ENCODE results near the gene BLID.

BLID gene

DNA sequence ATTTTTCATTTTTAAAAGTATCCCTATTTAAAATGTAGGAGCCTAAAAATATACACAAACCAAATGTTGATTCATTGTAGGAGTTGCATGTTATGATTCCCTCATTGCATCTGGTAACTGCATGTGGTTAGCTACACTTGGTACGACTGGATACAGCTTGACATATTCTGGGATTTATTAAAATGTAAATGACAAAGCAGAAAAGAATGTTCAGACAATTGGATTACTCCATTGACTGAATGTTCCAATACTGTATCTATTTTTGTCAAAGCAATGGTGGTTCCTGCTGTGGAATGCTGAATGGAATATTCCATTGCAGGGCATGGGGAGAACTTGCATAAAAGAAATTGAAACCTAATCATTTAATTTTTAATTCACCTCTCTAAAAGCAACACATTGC is 30.8 kb downstream of the BLID start:
- FAIRE-seq, result no peak
- DNase-seq (ENCODE audit: low spot score), result peak; percentile 18

DNA sequence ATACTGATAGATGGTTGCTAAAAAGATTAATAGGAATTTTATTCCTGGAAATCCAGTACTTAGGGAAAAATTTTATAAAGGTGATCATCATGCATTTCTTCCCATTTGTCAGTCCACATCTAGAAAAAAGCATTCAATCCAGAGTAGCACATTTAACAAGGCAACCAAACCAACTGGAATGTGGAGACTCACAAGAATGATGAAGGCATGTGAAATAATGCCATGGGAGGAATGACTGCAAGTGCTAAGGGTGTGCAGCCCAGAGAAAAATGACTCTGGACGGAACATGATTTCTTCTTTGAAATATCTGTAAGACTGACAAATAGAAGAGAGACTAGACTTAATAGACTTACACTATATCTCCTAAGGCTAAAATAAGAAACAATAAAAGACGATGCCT is 33.8 kb downstream of the BLID start:
- DNase-seq (ENCODE audit: low spot score) (no peak), FAIRE-seq (no peak)

- DNase-seq (ENCODE audit: low spot score) (no peak), FAIRE-seq (no peak)
These were observed 34.9 kb downstream of the BLID start for GRCh38 chr11:122081073-122081472.

DNA sequence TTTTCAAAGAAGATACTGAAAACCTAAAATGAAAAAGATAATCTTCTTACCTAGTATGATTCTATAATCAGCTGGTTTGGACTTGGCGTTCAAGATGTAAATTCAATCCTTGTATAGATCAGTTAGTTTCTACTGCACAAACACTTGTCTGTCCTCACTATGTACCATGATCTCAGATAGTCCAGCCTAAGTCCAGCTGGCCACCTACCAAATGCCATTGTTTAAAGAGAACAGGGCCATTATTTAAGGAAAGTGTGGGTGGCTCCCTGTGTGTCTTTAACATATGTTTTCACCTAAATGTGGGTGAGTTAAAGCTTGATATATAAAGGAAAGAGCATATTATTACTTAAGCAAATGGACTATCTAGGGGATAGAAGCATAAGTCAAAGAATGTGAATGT is 38.6 kb downstream of the BLID start:
- DNase-seq (ENCODE audit: low spot score), result no peak
- no peak for FAIRE-seq

DNA sequence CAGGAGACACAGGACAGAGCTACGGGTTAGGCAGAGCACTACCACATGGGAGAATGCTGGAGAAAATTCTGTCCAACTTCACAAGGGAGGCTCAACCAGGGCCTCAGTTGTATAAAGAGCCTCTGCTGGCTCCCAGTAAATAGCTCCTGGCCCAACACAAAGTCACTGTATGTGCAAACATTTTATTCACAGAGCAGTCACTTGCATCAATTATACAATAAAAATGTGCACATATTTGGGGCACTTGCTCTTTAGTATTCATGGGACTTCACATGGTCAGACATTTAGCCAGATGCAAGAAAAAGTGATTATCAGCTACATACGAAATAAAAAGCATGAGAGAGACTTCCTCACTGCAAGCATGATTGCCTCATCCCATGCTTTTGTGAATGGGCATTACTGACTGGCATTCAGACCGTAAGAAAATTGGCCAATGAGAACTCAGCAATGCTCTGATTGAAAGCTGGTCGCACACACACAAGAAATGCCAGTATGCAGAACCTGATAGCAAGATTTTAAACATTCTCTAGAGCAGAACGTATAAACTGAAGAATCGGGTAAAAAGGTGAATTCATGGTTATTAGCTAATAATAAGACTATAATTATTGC is 39.4 kb downstream of the BLID start:
- DNase-seq (ENCODE audit: low spot score) (no peak), FAIRE-seq (no peak)

GRCh38 chr11:122075016-122075415 is 41.0 kb downstream of the BLID start:
- FAIRE-seq (no peak), DNase-seq (ENCODE audit: low spot score) (no peak)

DNA sequence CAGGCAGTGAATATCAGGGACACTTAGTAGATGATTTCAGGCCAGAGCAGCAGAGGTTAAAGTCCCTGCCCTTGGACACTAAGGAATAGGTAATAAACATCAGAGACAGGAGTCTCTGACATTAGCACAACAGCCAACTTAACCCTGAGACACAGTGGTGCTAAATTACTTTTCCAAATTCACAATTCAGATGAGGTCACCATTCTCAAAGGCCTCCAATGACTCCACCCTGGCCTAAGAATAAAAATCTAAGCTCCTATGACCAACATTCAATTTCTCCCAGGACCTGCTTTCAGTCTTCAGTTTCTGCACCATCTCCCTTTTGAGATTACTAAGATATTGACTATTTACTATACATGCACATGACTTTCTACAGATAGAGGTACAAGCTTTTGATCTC is 42.0 kb downstream of the BLID start:
- FAIRE-seq (no peak), DNase-seq (ENCODE audit: low spot score) (no peak)

DNA sequence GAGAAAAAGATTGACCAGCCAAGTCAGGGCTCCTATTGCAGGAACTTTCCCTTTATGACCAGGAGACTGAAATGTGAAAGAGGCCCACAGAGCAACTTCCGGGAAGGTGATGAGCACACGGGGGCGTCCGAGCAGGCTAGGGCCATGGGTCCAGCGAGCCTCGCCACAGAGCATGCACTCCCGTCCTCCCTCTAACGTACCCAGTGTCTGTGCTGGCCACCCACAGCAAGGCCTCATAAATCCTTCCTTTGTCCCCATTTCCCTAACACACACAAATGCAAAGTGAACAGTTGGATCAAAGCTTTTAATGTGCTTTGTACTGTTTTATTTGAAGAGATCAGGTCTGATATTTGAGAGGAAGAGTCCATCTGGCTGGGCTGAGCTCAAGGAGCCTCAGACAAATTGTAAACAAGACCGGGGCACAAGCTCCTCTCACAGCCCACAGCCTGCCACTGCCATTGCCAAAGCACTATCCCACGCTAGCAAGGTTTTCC is 44.3 kb downstream of the BLID start:
- DNase-seq (ENCODE audit: low spot score) (no peak), FAIRE-seq (no peak)

GRCh38 chr11:122069707-122070360 is 46.2 kb downstream of the BLID start:
- DNase-seq (ENCODE audit: low spot score) (peak; percentile 27), FAIRE-seq (no peak)

DNA sequence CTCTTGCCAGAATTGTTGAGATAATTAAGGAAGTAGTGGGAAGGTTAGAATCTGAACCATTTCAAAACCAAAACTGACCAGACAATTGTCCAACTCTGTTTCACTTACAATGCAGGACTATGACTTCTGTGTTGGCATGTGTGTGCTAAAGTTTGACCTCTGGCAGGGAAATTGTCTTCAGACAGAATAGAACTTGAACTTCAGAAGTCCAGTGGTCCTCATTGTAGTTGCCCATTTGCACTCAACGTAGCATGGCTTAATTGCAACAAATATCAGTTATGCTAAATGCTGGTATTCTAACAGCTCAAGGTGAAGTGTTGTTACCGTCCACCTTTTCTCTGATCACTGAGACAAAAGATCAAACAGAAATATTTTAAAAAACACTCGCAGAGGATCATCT is 47.2 kb downstream of the BLID start:
- DNase-seq (ENCODE audit: low spot score) (no peak), FAIRE-seq (no peak)

GRCh38 chr11:122068141-122068540 is 47.9 kb downstream of the BLID start:
- no peak for FAIRE-seq
- DNase-seq (ENCODE audit: low spot score), result no peak

Data from urothelium cell line (cell line).